ENCODE data around the gene CTSW. TPM values are rescaled to one million over a fixed set of nuclear protein-coding genes. Genes with fewer than 3 reads are reported as not detected.

CTSW gene
- polyA plus RNA-seq, 3 donors, result 0.71 to 1.3 (median 0.78) TPM

DNA sequence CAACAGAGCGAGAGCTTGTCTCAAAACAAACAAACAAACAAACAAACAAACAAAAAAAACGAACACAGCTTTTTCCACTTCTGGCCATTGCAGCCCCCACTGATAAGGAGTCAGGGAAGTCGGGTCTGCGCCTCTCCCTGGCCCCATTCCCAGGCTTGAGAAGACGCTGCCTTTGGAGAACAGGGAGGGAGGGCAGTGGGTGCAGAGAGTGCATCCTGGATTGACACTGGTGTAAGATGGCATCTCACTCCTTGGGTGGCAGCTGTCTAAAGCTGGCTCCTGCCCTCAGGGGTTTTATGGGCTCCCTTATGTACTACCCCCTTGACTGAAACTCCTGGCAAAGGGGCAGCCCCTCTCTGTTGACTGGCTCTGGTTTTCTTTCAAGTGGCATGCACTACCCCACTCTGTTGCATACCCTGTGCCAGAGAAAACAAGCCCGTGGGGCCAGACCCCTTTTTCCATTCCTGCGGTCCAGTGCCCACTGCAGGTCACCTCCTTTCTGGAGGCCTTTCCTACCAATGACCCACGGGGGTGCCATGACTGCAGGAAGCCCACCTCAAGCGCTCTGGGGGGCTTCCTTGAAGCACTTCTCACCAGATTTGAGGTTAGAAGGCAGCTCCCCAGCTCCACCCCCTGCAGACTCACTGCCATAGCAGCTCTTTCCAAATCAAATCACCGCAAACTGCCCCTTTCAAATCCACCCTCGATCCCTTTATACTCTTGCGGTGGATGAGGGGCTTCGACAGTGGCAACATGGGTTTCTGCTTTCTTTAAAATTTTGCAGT is 52.3 kb downstream of the CTSW start:
- H3K36me3 Mint-ChIP-seq, result no peaks in the 10 kb centered on the region
- H3K4me1 Mint-ChIP-seq, result peaks cover 30% of the 10 kb centered on the region
- peaks cover 0 to 5% (median 2%) of the 10 kb centered on the region in 3 donors for H3K27me3 Mint-ChIP-seq (ENCODE audit: low read depth in 3 of 3)
- intact Hi-C loops (cut with micrococcal nuclease), result no loop called here
- Histone ChIP-seq H3K4me1 (ENCODE audit: control insufficient read depth in 1 of 2, insufficient read depth in 2 of 2, low read length in 2 of 2) (peaks cover 18 to 21% of the 10 kb centered on the region in 2 donors), H3K9ac (ENCODE audit: insufficient read depth, low read length, poor library complexity, severe bottlenecking) (no peak overlapping the region), H3K4me3 (replicated peaks in 1 of 3; ENCODE audit: low read depth in 2 of 3, low read length in 3 of 3) (no peak overlapping the region), H3K79me2 (ENCODE audit: insufficient read depth, low read length) (no peaks in the 10 kb centered on the region), H3K27ac (ENCODE audit: low read depth in 1 of 2, low read length in 2 of 2) (no peak overlapping the region), H4K20me1 (ENCODE audit: insufficient read depth, low read length) (no peaks in the 10 kb centered on the region), H3K4me2 (replicated peaks; ENCODE audit: extremely low read depth, low read length, poor library complexity, severe bottlenecking) (no peak overlapping the region), H3K36me3 (replicated peaks in 1 of 2; ENCODE audit: control insufficient read depth in 1 of 2, insufficient read depth in 2 of 2, low read length in 2 of 2) (no peaks in the 10 kb centered on the region), H3K27me3 (ENCODE audit: control insufficient read depth in 2 of 2, insufficient read depth in 2 of 2, low read length in 2 of 2) (no peaks in the 10 kb centered on the region), H3K9me3 (replicated peaks in 1 of 2; ENCODE audit: control insufficient read depth in 1 of 2, insufficient read depth in 1 of 2, low read length in 2 of 2) (no peaks in the 10 kb centered on the region), H2AFZ (ENCODE audit: insufficient read depth, low read depth, low read length, poor library complexity, severe bottlenecking) (no peak overlapping the region)
- no peak overlapping the region for H3K4me3 Mint-ChIP-seq
- 79% methylated on average over 11 of the region's 13 CpGs for WGBS (ENCODE audit: insufficient coverage)
- TF ChIP-seq CTCF (IDR thresholded peaks at IDR 0.05), result peak; percentile 6
- H3K9me3 Mint-ChIP-seq, result peaks cover 0 to 5% (median 0%) of the 10 kb centered on the region in 7 donors
- no peak for DNase-seq
- no peak overlapping the region for H3K27ac Mint-ChIP-seq

DNA sequence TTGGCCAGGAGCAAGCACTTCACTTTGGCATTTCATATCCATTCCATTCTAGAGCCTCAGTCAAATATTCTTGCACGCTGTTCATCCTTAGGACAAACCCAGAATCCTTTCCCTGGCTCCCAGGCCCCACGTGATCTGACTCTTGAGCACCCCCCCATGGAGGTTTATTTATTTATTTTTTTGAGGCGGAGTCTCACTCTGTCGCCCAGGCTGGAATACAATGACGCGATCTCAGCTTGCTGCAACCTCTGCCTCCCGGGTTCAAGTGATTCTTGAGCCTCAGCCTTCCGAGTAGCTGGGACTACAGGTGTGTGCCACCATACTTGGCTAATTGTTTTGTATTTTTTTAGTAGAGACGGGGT is 52.9 kb downstream of the CTSW start:
- H3K9me3 Mint-ChIP-seq, result peaks cover 0 to 5% (median 0%) of the 10 kb centered on the region in 7 donors
- no peak for DNase-seq
- H3K4me2 ChIP-seq (replicated peaks; ENCODE audit: extremely low read depth, low read length, poor library complexity, severe bottlenecking), result no peak overlapping the region

More for the DNA sequence above, 52.9 kb downstream of the CTSW start:
- no peaks in the 10 kb centered on the region for H3K36me3 ChIP-seq (replicated peaks in 1 of 2; ENCODE audit: control insufficient read depth in 1 of 2, insufficient read depth in 2 of 2, low read length in 2 of 2)
- H3K79me2 ChIP-seq (ENCODE audit: insufficient read depth, low read length), result no peaks in the 10 kb centered on the region
- peaks cover 1 to 11% (median 3%) of the 10 kb centered on the region in 3 donors for H3K27me3 Mint-ChIP-seq (ENCODE audit: low read depth in 3 of 3)
- peak; percentile 8 for TF ChIP-seq CTCF (IDR thresholded peaks at IDR 0.05)
- intact Hi-C loops (cut with micrococcal nuclease), result no loop called here
- no peak overlapping the region for H2AFZ ChIP-seq (ENCODE audit: insufficient read depth, low read depth, low read length, poor library complexity, severe bottlenecking)
- no peaks in the 10 kb centered on the region for H4K20me1 ChIP-seq (ENCODE audit: insufficient read depth, low read length)
- H3K27me3 ChIP-seq (ENCODE audit: control insufficient read depth in 2 of 2, insufficient read depth in 2 of 2, low read length in 2 of 2), result no peaks in the 10 kb centered on the region
- H3K27ac Mint-ChIP-seq, result peak overlapping the region in 1 of 7 donors; percentile 28
- H3K9ac ChIP-seq (ENCODE audit: insufficient read depth, low read length, poor library complexity, severe bottlenecking), result no peak overlapping the region
- no peak overlapping the region for H3K4me3 Mint-ChIP-seq
- no peaks in the 10 kb centered on the region for H3K36me3 Mint-ChIP-seq
- peaks cover 13 to 16% of the 10 kb centered on the region in 2 donors for H3K4me1 ChIP-seq (ENCODE audit: control insufficient read depth in 1 of 2, insufficient read depth in 2 of 2, low read length in 2 of 2)
- no peak overlapping the region for H3K27ac ChIP-seq (ENCODE audit: low read depth in 1 of 2, low read length in 2 of 2)
- no peak overlapping the region for H3K4me3 ChIP-seq (replicated peaks in 1 of 3; ENCODE audit: low read depth in 2 of 3, low read length in 3 of 3)
- no peaks in the 10 kb centered on the region for H3K9me3 ChIP-seq (replicated peaks in 1 of 2; ENCODE audit: control insufficient read depth in 1 of 2, insufficient read depth in 1 of 2, low read length in 2 of 2)
- WGBS (ENCODE audit: insufficient coverage), result 82% methylated on average over 6 of the region's 9 CpGs
- peaks cover 25% of the 10 kb centered on the region for H3K4me1 Mint-ChIP-seq

Other genes starting within 250 kb of the CTSW start
- 100 to 1,000 TPM in 1 of 3 donors, 10 to 100 TPM in 2; 83.4 to 110 (median 86.5) TPM for gene SIPA1, start 241.7 kb upstream of the CTSW start, polyA plus RNA-seq
- gene RELA, start 216.9 kb upstream of the CTSW start, polyA plus RNA-seq, result 10 to 100 TPM; 21.3 to 67.9 (median 30.9) TPM
- 10 to 100 TPM; 32.5 to 48.7 (median 33.1) TPM for gene KAT5, start 167.6 kb upstream of the CTSW start, polyA plus RNA-seq
- 100 to 1,000 TPM in 1 of 3 donors, 10 to 100 TPM in 2; 33.3 to 131 (median 95.2) TPM for gene RNASEH2C, start 159.0 kb upstream of the CTSW start, polyA plus RNA-seq
- 10 to 100 TPM; 33.7 to 46.4 (median 35.1) TPM for gene AP5B1, start 98.9 kb upstream of the CTSW start, polyA plus RNA-seq
- under 1 TPM in 1 of 3 donors, not detected in 2; 0.08 TPM for gene OVOL1, start 92.8 kb upstream of the CTSW start, polyA plus RNA-seq
- under 1 TPM; 0.07 to 0.40 (median 0.12) TPM for gene SNX32, start 45.9 kb upstream of the CTSW start, polyA plus RNA-seq
- 1,000 to 10,000 TPM; 1,281 to 2,233 (median 1,889) TPM for gene CFL1, start 21.7 kb upstream of the CTSW start, polyA plus RNA-seq
- gene MUS81, start 19.4 kb upstream of the CTSW start, polyA plus RNA-seq, result 10 to 100 TPM; 15.0 to 87.5 (median 16.4) TPM
- 10 to 100 TPM in 1 of 3 donors, under 1 TPM in 1, not detected in 1; 0.44 to 14.7 TPM for gene EFEMP2, start 7.0 kb upstream of the CTSW start, polyA plus RNA-seq
- 100 to 1,000 TPM in 2 of 3 donors, 10 to 100 TPM in 1; 79.1 to 109 (median 101) TPM for gene FIBP, start 8.6 kb downstream of the CTSW start, polyA plus RNA-seq
- gene CCDC85B, start 10.8 kb downstream of the CTSW start, polyA plus RNA-seq, result 10 to 100 TPM; 20.8 to 35.2 (median 24.4) TPM
- 10 to 100 TPM in 1 of 3 donors, 1 to 10 TPM in 2; 2.5 to 28.2 (median 2.5) TPM for gene FOSL1, start 20.6 kb downstream of the CTSW start, polyA plus RNA-seq
- 10 to 100 TPM; 21.8 to 31.5 (median 22.8) TPM for gene C11orf68, start 39.2 kb downstream of the CTSW start, polyA plus RNA-seq
- gene DRAP1, start 39.6 kb downstream of the CTSW start, polyA plus RNA-seq, result 10 to 100 TPM; 68.3 to 97.2 (median 72.1) TPM
- under 1 TPM in 2 of 3 donors, not detected in 1; 0.67 to 0.71 TPM for gene TSGA10IP, start 65.6 kb downstream of the CTSW start, polyA plus RNA-seq
- gene SART1, start 81.9 kb downstream of the CTSW start, polyA plus RNA-seq, result 10 to 100 TPM in 2 of 3 donors, 1 to 10 TPM in 1; 8.9 to 52.8 (median 16.1) TPM
- 10 to 100 TPM; 16.4 to 23.1 (median 18.2) TPM for gene EIF1AD, start 122.3 kb downstream of the CTSW start, polyA plus RNA-seq
- 100 to 1,000 TPM in 2 of 3 donors, 10 to 100 TPM in 1; 79.9 to 175 (median 142) TPM for gene BANF1, start 122.7 kb downstream of the CTSW start, polyA plus RNA-seq
- under 1 TPM in 1 of 3 donors, not detected in 2; 0.41 TPM for gene CST6, start 132.2 kb downstream of the CTSW start, polyA plus RNA-seq
- 10 to 100 TPM; 15.4 to 24.1 (median 22.0) TPM for gene CATSPER1, start 146.6 kb downstream of the CTSW start, polyA plus RNA-seq
- not detected for gene GAL3ST3, start 169.3 kb downstream of the CTSW start, polyA plus RNA-seq
- gene SF3B2, start 172.5 kb downstream of the CTSW start, polyA plus RNA-seq, result 100 to 1,000 TPM in 1 of 3 donors, 10 to 100 TPM in 2; 32.1 to 107 (median 52.6) TPM
- 10 to 100 TPM in 2 of 3 donors, 1 to 10 TPM in 1; 8.1 to 36.8 (median 12.4) TPM for gene PACS1, start 190.4 kb downstream of the CTSW start, polyA plus RNA-seq